ENCODE measurements around the gene LIX1. TPM values are rescaled to one million over a fixed set of nuclear protein-coding genes. Genes with fewer than 3 reads are reported as not detected.

LIX1 gene
- total and polyA plus RNA-seq, 12 donors: 0.01 TPM; not detected in 11

- Histone ChIP-seq H3K4me1 (peaks cover 0 to 13% (median 3%) of the 10 kb centered on the region in 9 donors), H3K27me3 (no peaks in the 10 kb centered on the region), H3K27ac (no peak overlapping the region), H3K36me3 (no peaks in the 10 kb centered on the region), H3K4me3 (no peak overlapping the region), H3K9me3 (no peaks in the 10 kb centered on the region)
- intact Hi-C loops (cut with DNase I): no loop called here
- DNase-seq (no peak), ATAC-seq (no peak)
- no peak for TF ChIP-seq CTCF (IDR thresholded peaks at IDR 0.05)
- WGBS, 2 donors: 81 to 83% methylated on average over 8 of the region's 8 CpGs
Observed at GRCh38 chr5:97102010-97102470, 40.4 kb downstream of the LIX1 start.

GRCh38 chr5:97101189-97101910 is 41.1 kb downstream of the LIX1 start:
- Histone ChIP-seq H3K4me3 (no peak overlapping the region), H3K4me1 (peaks cover 0 to 19% (median 3%) of the 10 kb centered on the region in 9 donors), H3K36me3 (no peaks in the 10 kb centered on the region), H3K9me3 (no peaks in the 10 kb centered on the region), H3K27me3 (no peaks in the 10 kb centered on the region), H3K27ac (no peak overlapping the region)
- 87 to 89% methylated on average over 6 of the region's 6 CpGs for WGBS, 2 donors
- ATAC-seq (no peak), DNase-seq (no peak)
- intact Hi-C loops (cut with DNase I): no loop called here
- no peak for TF ChIP-seq CTCF (IDR thresholded peaks at IDR 0.05)

- Histone ChIP-seq H3K4me3 (no peak overlapping the region), H3K9me3 (no peaks in the 10 kb centered on the region), H3K36me3 (no peaks in the 10 kb centered on the region), H3K27me3 (no peaks in the 10 kb centered on the region), H3K27ac (no peak overlapping the region), H3K4me1 (peaks cover 0 to 19% (median 3%) of the 10 kb centered on the region in 9 donors)
- TF ChIP-seq CTCF (IDR thresholded peaks at IDR 0.05): no peak
- WGBS, 2 donors: 61 to 92% methylated on average over 2 of the region's 2 CpGs
- intact Hi-C loops (cut with DNase I): no loop called here
- ATAC-seq: no peak
- no peak for DNase-seq
Observed at GRCh38 chr5:97100476-97100875, 41.9 kb downstream of the LIX1 start.

GRCh38 chr5:97098922-97099321 is 43.5 kb downstream of the LIX1 start:
- TF ChIP-seq CTCF (IDR thresholded peaks at IDR 0.05): no peak
- H3K4me1 ChIP-seq: peaks cover 0 to 19% (median 3%) of the 10 kb centered on the region in 9 donors
- H3K4me3 ChIP-seq: peak overlapping the region in 6 of 10 donors; percentile 12 to 28 (median 21)
- no peaks in the 10 kb centered on the region for H3K36me3 ChIP-seq
- peak in 3 of 8 donors; percentile 31 to 74 (median 39) for ATAC-seq
- H3K9me3 ChIP-seq: no peaks in the 10 kb centered on the region
- intact Hi-C loops (cut with DNase I): no loop called here
- H3K27me3 ChIP-seq: no peaks in the 10 kb centered on the region
- no peak overlapping the region for H3K27ac ChIP-seq
- DNase-seq: no peak
- 34 to 39% methylated on average over 5 of the region's 5 CpGs for WGBS, 2 donors
